Astrocyte (in vitro differentiated cells and primary cell): Measurements from ENCODE around the gene CA4. TPM values are rescaled to one million over a fixed set of nuclear protein-coding genes. Genes with fewer than 3 reads are reported as not detected.
A peak's percentile ranks its signal among the peaks of the same experiment; 100 is the strongest.

Source experiments
- DNase-seq: peaks from one replicate; pipeline ENCODE4 v3.0.0-alpha.2; 2010; ENCODE audit warnings: low read depth
- FAIRE-seq: peaks from 2 replicates; lab custom pipeline; 2011; peaks lifted over from hg19 to GRCh38; lab: Jason Lieb, UNC
- H2AFZ ChIP-seq: 2 replicates; pipeline ENCODE4 v1.6.0; 2012; ENCODE audit warnings: low read depth, low read length, inconsistent platforms
- H3K27ac ChIP-seq: 2 replicates; pipeline ENCODE4 v1.5.1; 2011; ENCODE audit warnings: low read depth, low read length, inconsistent platforms
- H3K27me3 ChIP-seq: 2 replicates; pipeline ENCODE4 v1.6.0; 2011; ENCODE audit warnings: low read length, inconsistent platforms; ENCODE audit not compliant: insufficient read depth
- H3K36me3 ChIP-seq: 2 replicates; pipeline ENCODE4 v1.5.1; 2011; ENCODE audit warnings: low read length, inconsistent platforms; ENCODE audit not compliant: insufficient read depth
- H3K4me1 ChIP-seq: 2 replicates; pipeline ENCODE4 v1.5.1; 2011; ENCODE audit warnings: low read length, inconsistent platforms; ENCODE audit not compliant: insufficient read depth
- H3K4me2 ChIP-seq: 2 replicates; pipeline ENCODE4 v1.6.0; 2012; ENCODE audit warnings: low read length, inconsistent platforms
- H3K4me3 ChIP-seq: 2 replicates; pipeline ENCODE4 v1.5.1; 2011; ENCODE audit warnings: low read depth, mild to moderate bottlenecking, low read length, inconsistent platforms; ENCODE audit not compliant: insufficient read depth
- H3K79me2 ChIP-seq: 2 replicates; pipeline ENCODE4 v1.6.0; 2012; ENCODE audit warnings: mild to moderate bottlenecking, low read length, inconsistent platforms; ENCODE audit not compliant: insufficient read depth
- H3K9ac ChIP-seq: 2 replicates; pipeline ENCODE4 v1.6.0; 2012; ENCODE audit warnings: mild to moderate bottlenecking, low read length, inconsistent platforms
- H3K9me3 ChIP-seq: 2 replicates; pipeline ENCODE4 v1.5.1; 2012; ENCODE audit warnings: low read depth, mild to moderate bottlenecking, low read length, inconsistent platforms; ENCODE audit not compliant: insufficient read depth
- H4K20me1 ChIP-seq: 2 replicates; pipeline ENCODE4 v1.6.0; 2012; ENCODE audit warnings: low read length, inconsistent platforms; ENCODE audit not compliant: insufficient read depth
- H3K27ac Mint-ChIP-seq: one replicate; pipeline ENCODE4 v1.8.0; 2021; ENCODE audit warnings: mild to moderate bottlenecking, mixed read lengths; ENCODE audit not compliant: unreplicated experiment
- H3K27me3 Mint-ChIP-seq: one replicate; pipeline ENCODE4 v1.8.0; 2021; ENCODE audit warnings: low read depth, mixed read lengths; ENCODE audit not compliant: unreplicated experiment
- H3K36me3 Mint-ChIP-seq: one replicate; pipeline ENCODE4 v1.8.0; 2021; ENCODE audit warnings: low read depth, mixed read lengths; ENCODE audit not compliant: unreplicated experiment
- H3K4me1 Mint-ChIP-seq: one replicate; pipeline ENCODE4 v1.8.0; 2021; ENCODE audit warnings: low read depth, mixed read lengths; ENCODE audit not compliant: unreplicated experiment
- H3K4me3 Mint-ChIP-seq: one replicate; pipeline ENCODE4 v1.8.0; 2021; ENCODE audit warnings: mild to moderate bottlenecking, moderate library complexity, mixed read lengths; ENCODE audit not compliant: unreplicated experiment
- H3K9me3 Mint-ChIP-seq: one replicate; pipeline ENCODE4 v1.8.0; 2021; ENCODE audit warnings: mild to moderate bottlenecking, mixed read lengths; ENCODE audit not compliant: unreplicated experiment
- EZH2 ChIP-seq: IDR thresholded peaks from 2 replicates; pipeline ENCODE4 v1.6.1; 2012; ENCODE audit warnings: mild to moderate bottlenecking, low read length, inconsistent platforms; ENCODE audit not compliant: insufficient read depth
- total RNA-seq: library from RNA; stranded (reverse); gene quantifications from 2 replicates; pipeline ENCODE4 v1.2.1, GENCODE V29; 2021
- TF ChIP-seq, protein P1 (sequence below): IDR thresholded peaks from 2 replicates; pipeline ENCODE4 v1.5.1; 2011; ENCODE audit warnings: low read depth, mild to moderate bottlenecking, inconsistent platforms, low read length, moderate library complexity; ENCODE audit not compliant: insufficient read depth

CA4 gene
- total RNA-seq, 1 donor from 2014 or later: not detected

DNA sequence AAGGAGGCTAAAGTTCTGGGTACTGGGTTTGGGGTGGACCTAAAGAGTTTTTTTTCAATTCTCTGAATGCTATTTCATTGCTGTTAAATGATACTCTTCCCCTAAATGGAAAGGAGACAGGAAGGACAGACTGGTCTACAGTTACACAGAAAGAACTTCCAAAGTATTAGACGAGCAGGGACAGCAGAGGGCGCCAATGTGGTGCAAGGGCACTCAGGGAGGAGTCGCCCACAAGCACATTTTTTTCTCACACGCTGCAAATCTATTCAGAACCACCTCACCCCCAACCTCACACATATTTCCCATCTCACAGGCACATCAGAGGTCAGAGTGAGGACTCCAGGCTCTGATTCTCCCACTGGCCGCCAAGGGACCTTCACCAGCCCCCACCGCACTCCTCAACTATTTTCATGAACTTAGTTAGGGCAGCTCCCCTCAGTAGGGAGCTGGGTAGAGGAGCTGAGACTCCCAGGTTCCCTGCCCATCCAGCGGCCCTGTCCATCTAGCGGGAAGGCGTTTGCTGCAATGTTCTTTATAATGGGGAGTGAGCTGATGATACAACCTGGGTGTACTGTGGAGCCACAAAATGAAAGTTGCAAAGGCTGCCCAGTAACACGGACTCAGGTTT, 6.8 kb upstream of the CA4 start:
- TF ChIP-seq, protein P1, sequence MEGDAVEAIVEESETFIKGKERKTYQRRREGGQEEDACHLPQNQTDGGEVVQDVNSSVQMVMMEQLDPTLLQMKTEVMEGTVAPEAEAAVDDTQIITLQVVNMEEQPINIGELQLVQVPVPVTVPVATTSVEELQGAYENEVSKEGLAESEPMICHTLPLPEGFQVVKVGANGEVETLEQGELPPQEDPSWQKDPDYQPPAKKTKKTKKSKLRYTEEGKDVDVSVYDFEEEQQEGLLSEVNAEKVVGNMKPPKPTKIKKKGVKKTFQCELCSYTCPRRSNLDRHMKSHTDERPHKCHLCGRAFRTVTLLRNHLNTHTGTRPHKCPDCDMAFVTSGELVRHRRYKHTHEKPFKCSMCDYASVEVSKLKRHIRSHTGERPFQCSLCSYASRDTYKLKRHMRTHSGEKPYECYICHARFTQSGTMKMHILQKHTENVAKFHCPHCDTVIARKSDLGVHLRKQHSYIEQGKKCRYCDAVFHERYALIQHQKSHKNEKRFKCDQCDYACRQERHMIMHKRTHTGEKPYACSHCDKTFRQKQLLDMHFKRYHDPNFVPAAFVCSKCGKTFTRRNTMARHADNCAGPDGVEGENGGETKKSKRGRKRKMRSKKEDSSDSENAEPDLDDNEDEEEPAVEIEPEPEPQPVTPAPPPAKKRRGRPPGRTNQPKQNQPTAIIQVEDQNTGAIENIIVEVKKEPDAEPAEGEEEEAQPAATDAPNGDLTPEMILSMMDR: peak; percentile 82
- no peak for TF ChIP-seq EZH2
- Mint-ChIP-seq H3K9me3 (peaks cover 3% of the 10 kb centered on the region), H3K27me3 (peaks cover 54% of the 10 kb centered on the region), H3K4me3 (peak overlapping the region; percentile 74), H3K36me3 (no peaks in the 10 kb centered on the region), H3K27ac (peak overlapping the region; percentile 92), H3K4me1 (peaks cover 18% of the 10 kb centered on the region)
- Histone ChIP-seq H3K27me3 (peaks cover 60% of the 10 kb centered on the region), H3K4me2 (peak overlapping the region; percentile 89), H3K4me1 (peaks cover 23% of the 10 kb centered on the region), H3K9me3 (peaks cover 3% of the 10 kb centered on the region), H3K27ac (no peak overlapping the region), H3K36me3 (no peaks in the 10 kb centered on the region), H2AFZ (peak overlapping the region; percentile 28), H3K9ac (peak overlapping the region; percentile 63), H4K20me1 (peaks cover 4% of the 10 kb centered on the region), H3K79me2 (no peaks in the 10 kb centered on the region), H3K4me3 (peak overlapping the region; percentile 60)
- DNase-seq: peak; percentile 70
- FAIRE-seq: peak; percentile 97

DNA sequence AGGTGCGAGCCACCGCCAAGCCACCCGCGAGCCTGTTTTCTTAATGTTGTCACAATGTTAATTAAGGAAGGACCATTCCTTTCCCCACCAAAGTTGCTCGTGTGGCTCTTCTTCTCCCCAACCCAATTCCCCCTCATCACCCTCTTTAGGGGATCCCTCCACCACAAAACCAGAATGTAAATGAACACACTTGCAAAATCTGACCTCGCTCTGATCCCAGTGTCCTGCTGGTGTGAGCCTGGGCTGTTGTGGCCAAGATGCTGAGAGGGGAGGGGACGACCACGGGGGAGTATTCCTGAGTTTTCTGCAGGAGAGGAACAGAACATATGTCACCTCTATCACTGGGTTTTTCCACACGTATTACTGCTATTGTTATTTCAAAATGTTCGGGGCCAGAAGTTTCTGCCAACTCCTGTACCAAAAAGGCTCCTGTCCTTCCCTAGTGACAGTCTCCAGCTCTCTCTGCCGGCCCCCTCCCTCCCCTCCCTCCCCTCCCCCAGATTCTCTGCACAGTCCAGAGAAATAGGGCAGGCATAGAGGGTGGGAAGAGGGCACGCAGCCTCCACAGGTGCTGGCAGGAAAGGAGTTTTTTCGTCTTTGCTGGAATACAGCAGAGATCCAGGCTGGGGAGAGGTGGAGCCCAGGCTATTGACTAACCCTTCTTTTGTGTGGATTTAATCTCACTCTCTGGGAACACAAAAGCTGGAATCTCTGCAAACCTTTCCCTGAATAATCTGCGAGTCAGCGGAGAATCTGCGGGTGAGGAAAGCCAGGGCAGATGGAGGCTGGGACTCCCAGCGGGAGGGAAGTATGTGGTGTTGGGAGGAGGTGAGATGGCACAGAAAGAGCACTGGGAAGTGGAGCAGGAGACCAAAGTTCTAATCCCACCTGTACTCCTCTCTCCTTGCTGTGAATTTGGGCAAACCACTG, 4.5 kb upstream of the CA4 start:
- Histone ChIP-seq H3K9me3 (no peaks in the 10 kb centered on the region), H3K27ac (no peak overlapping the region), H3K27me3 (peaks cover 60% of the 10 kb centered on the region), H3K36me3 (no peaks in the 10 kb centered on the region), H3K9ac (no peak overlapping the region), H3K4me3 (no peak overlapping the region), H3K4me1 (peaks cover 23% of the 10 kb centered on the region), H3K4me2 (no peak overlapping the region), H3K79me2 (no peaks in the 10 kb centered on the region), H4K20me1 (no peaks in the 10 kb centered on the region), H2AFZ (no peak overlapping the region)
- peaks cover 18% of the 10 kb centered on the region for H3K4me1 Mint-ChIP-seq
- DNase-seq (no peak), FAIRE-seq (no peak)
- H3K27ac Mint-ChIP-seq: no peak overlapping the region
- H3K27me3 Mint-ChIP-seq: peaks cover 52% of the 10 kb centered on the region
- H3K4me3 Mint-ChIP-seq: no peak overlapping the region
- H3K36me3 Mint-ChIP-seq: no peaks in the 10 kb centered on the region
- no peaks in the 10 kb centered on the region for H3K9me3 Mint-ChIP-seq
- TF ChIP-seq, protein P1: no peak
- TF ChIP-seq EZH2: no peak
